HEK293 (cell line): Measurements from ENCODE around the gene BRD3OS.

ENCODE experiments used
- CTCF ChIA-PET: fragments of 350-600 bp; formaldehyde crosslinking; extraction: SDS; loops from one replicate; lab custom pipeline; 2021; ENCODE audit warnings: antibody characterized with exemption; lab: Yijun Ruan, JAX
- POLR2A ChIA-PET: fragments of 300-600 bp; formaldehyde crosslinking; extraction: SDS; loops from one replicate; lab custom pipeline; 2020; ENCODE audit warnings: antibody characterized with exemption, inconsistent platforms; lab: Yijun Ruan, JAX
- H3K27ac ChIP-seq: fragments of 200-500 bp; sonication (Bioruptor generic); 2 replicates; pipeline ENCODE4 v1.5.1; 2014; ENCODE audit warnings: low read depth, low read length, control low read depth, inconsistent platforms; ENCODE audit errors: extremely low read depth
- H3K36me3 ChIP-seq, 2 experiments: fragments of 200-500 bp in 1 of 2; sonication (Bioruptor generic) in 1 of 2; 1 replicate in 1 of 2; 2 replicates in 1 of 2; pipeline ENCODE4 v1.5.1; 2014 to 2017; ENCODE audit warnings: inconsistent platforms in 2 of 2, low read length in 2 of 2; ENCODE audit not compliant: control insufficient read depth in 2 of 2, insufficient read depth in 1 of 2
- H3K4me1 ChIP-seq: fragments of 200-500 bp; sonication (Bioruptor generic); 2 replicates; pipeline ENCODE4 v1.5.1; 2014; ENCODE audit warnings: mild to moderate bottlenecking, low read length, inconsistent platforms; ENCODE audit not compliant: control insufficient read depth, insufficient read depth
- H3K4me3 ChIP-seq: 2 replicates; pipeline ENCODE4 v1.5.1; 2011; ENCODE audit warnings: low read depth, mild to moderate bottlenecking, control low read depth, low read length, moderate library complexity
- H3K9me3 ChIP-seq: fragments of 200-500 bp; sonication (Bioruptor generic); 2 replicates; pipeline ENCODE4 v1.5.1; 2014; ENCODE audit warnings: low read depth, low read length, inconsistent platforms; ENCODE audit not compliant: control insufficient read depth, insufficient read depth
- HOXC10 ChIP-seq: sonication (generic); formaldehyde crosslinking; IDR thresholded peaks from 2 replicates; pipeline ENCODE4 v1.8.1; 2023; ENCODE audit warnings: mild to moderate bottlenecking, missing genetic modification reagents
- KLF1 ChIP-seq: fragments of 450-650 bp; formaldehyde crosslinking; IDR thresholded peaks from 2 replicates; pipeline ENCODE4 v1.5.1; 2016; ENCODE audit warnings: missing biosample characterization, missing genetic modification characterization
- KLF9 ChIP-seq: fragments of 450-650 bp; formaldehyde crosslinking; IDR thresholded peaks from 2 replicates; pipeline ENCODE4 v1.5.1; 2016; ENCODE audit warnings: missing biosample characterization, missing genetic modification characterization, low read depth
- TCF7L2 ChIP-seq: IDR thresholded peaks from 2 replicates; pipeline ENCODE4 v1.6.1; 2011; ENCODE audit warnings: low read depth, mild to moderate bottlenecking, inconsistent platforms, low read length, moderate library complexity, borderline replicate concordance
- YY1 ChIP-seq: fragments of 450-650 bp; formaldehyde crosslinking; IDR thresholded peaks from 2 replicates; pipeline ENCODE4 v1.5.1; 2018; ENCODE audit warnings: missing biosample characterization, missing genetic modification characterization
- YY2 ChIP-seq: fragments of 450-650 bp; formaldehyde crosslinking; IDR thresholded peaks from 2 replicates; pipeline ENCODE4 v1.5.1; 2016; ENCODE audit warnings: missing biosample characterization, missing genetic modification characterization
- ZBTB1 ChIP-seq: fragments of 450-650 bp; formaldehyde crosslinking; IDR thresholded peaks from 2 replicates; pipeline ENCODE4 v1.5.1; 2016; ENCODE audit warnings: missing biosample characterization, missing genetic modification characterization
- ZBTB48 ChIP-seq: fragments of 450-650 bp; formaldehyde crosslinking; IDR thresholded peaks from 2 replicates; pipeline ENCODE4 v1.5.1; 2016; ENCODE audit warnings: missing biosample characterization, missing genetic modification characterization
- ZNF146 ChIP-seq: fragments of 450-650 bp; formaldehyde crosslinking; IDR thresholded peaks from 2 replicates; pipeline ENCODE4 v1.5.1; 2016; ENCODE audit warnings: missing biosample characterization, missing genetic modification characterization
- ZNF302 ChIP-seq: fragments of 450-650 bp; formaldehyde crosslinking; IDR thresholded peaks from 2 replicates; pipeline ENCODE4 v1.5.1; 2016; ENCODE audit warnings: missing biosample characterization, missing genetic modification characterization, low read depth
- ZNF354C ChIP-seq: fragments of 450-650 bp; formaldehyde crosslinking; IDR thresholded peaks from 2 replicates; pipeline ENCODE4 v1.5.1; 2016; ENCODE audit warnings: missing biosample characterization, missing genetic modification characterization, low read depth, borderline replicate concordance
- ZNF571 ChIP-seq: fragments of 450-650 bp; formaldehyde crosslinking; IDR thresholded peaks from 2 replicates; pipeline ENCODE4 v1.5.0; 2017; ENCODE audit warnings: missing biosample characterization, missing genetic modification characterization
- ZNF626 ChIP-seq: fragments of 450-650 bp; sonication (Bioruptor Pico); formaldehyde crosslinking; IDR thresholded peaks from 2 replicates; pipeline ENCODE4 v1.5.1; 2018; ENCODE audit warnings: missing biosample characterization, missing genetic modification characterization, inconsistent platforms
- ZSCAN23 ChIP-seq: fragments of 450-650 bp; formaldehyde crosslinking; IDR thresholded peaks from 2 replicates; pipeline ENCODE4 v1.5.1; 2016; ENCODE audit warnings: missing biosample characterization, missing genetic modification characterization
- TF ChIP-seq, protein P1 (sequence below): fragments of 450-650 bp; formaldehyde crosslinking; IDR thresholded peaks from 2 replicates; pipeline ENCODE4 v1.5.1; 2016; ENCODE audit warnings: missing biosample characterization, missing genetic modification characterization
- TF ChIP-seq, protein P2 (sequence below): fragments of 450-650 bp; formaldehyde crosslinking; optimal IDR thresholded peaks from 2 replicates; pipeline ENCODE3; 2016; ENCODE audit warnings: missing biosample characterization, mild to moderate bottlenecking, missing genetic modification characterization
- TF ChIP-seq, protein P3 (sequence below): fragments of 450-650 bp; formaldehyde crosslinking; IDR thresholded peaks from 2 replicates; pipeline ENCODE4 v1.5.1; 2017; ENCODE audit warnings: missing biosample characterization, missing genetic modification characterization
- TF ChIP-seq, protein P4 (sequence below): fragments of 450-650 bp; formaldehyde crosslinking; IDR thresholded peaks from 2 replicates; pipeline ENCODE4 v1.5.1; 2016; ENCODE audit warnings: missing biosample characterization, missing genetic modification characterization
- TF ChIP-seq, protein P5 (sequence below): fragments of 450-650 bp; formaldehyde crosslinking; IDR thresholded peaks from 2 replicates; pipeline ENCODE4 v1.5.1; 2016; ENCODE audit warnings: missing biosample characterization, missing genetic modification characterization, borderline replicate concordance
- TF ChIP-seq, protein P6 (sequence below): fragments of 450-650 bp; formaldehyde crosslinking; IDR thresholded peaks from 2 replicates; pipeline ENCODE4 v1.5.1; 2016; ENCODE audit warnings: missing biosample characterization, missing genetic modification characterization, borderline replicate concordance
- TF ChIP-seq, protein P7 (sequence below): fragments of 450-650 bp; formaldehyde crosslinking; IDR thresholded peaks from 2 replicates; pipeline ENCODE4 v1.5.1; 2016; ENCODE audit warnings: missing biosample characterization, missing genetic modification characterization

Gene BRD3OS

DNA sequence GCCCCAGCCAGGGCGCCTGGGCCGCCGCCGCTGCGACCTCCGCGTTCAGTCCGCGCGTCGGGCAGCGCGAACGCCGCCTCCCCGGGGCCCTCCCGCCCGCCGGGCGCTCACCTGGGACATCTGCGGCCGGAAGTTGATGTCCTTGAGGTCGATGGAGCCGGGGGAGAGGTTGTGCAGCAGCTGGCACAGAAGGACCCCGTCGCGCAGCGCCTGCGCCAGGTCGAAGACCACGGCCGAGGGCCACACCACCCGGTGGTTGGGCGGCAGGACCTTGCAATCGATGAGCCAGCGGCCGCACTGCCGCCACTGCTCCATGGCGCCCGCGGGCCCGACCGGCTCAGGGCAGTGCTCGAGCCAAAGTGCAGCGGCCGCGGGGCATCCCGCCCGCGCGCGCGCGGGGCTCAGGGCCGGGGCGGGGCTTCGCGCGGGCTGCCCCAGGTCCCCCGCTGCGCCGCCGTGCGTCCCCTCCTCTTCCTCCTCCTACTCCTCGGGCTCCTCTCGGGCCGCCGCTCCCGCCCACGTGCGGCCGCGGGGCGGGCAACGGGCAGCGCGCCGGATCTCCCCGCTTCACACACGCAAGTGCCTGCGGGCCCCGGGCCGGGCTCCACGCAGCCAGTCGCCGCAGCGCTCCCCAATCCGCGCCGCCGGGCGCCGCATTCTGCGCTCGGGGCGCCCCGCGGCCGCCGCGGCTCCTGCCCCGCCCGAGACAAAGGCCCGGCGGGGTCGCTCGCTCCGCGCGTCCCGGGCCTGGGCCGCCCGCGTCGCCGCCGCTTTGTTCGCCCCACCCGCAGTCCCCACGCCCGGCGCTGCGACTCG lies 33.1 kb upstream of the BRD3OS start, which contains the start of gene VAV2:
VAV2 (minus strand) TSS at position 361 of the 816 bp plus-strand sequence; CDS start at position 315, 46 bp downstream.
- H3K9me3 ChIP-seq, result no peaks in the 10 kb centered on the region
- H3K27ac ChIP-seq, result peak within 1 kb of the TSS; percentile 71; the same call in 1 of the 2 replicates
- no peaks in the 10 kb centered on the region for H3K36me3 ChIP-seq
- CTCF ChIA-PET, result interaction anchor here (0.6 to 5.4 kb wide), 3 partner anchors 199 to 818 kb away, joined by 3 to 200 read pairs (median 136); no protein-coding TSS in a partner anchor
- POLR2A ChIA-PET, result interaction anchor here (1.9 kb wide), 1 partner anchor 210 kb away, joined by 14 read pairs; no protein-coding TSS in a partner anchor
- H3K4me3 ChIP-seq, result peak within 1 kb of the TSS; percentile 74
- peaks cover 8% of the 10 kb centered on the region; the same call in 1 of the 2 replicates for H3K4me1 ChIP-seq
- TF ChIP-seq, protein P1, sequence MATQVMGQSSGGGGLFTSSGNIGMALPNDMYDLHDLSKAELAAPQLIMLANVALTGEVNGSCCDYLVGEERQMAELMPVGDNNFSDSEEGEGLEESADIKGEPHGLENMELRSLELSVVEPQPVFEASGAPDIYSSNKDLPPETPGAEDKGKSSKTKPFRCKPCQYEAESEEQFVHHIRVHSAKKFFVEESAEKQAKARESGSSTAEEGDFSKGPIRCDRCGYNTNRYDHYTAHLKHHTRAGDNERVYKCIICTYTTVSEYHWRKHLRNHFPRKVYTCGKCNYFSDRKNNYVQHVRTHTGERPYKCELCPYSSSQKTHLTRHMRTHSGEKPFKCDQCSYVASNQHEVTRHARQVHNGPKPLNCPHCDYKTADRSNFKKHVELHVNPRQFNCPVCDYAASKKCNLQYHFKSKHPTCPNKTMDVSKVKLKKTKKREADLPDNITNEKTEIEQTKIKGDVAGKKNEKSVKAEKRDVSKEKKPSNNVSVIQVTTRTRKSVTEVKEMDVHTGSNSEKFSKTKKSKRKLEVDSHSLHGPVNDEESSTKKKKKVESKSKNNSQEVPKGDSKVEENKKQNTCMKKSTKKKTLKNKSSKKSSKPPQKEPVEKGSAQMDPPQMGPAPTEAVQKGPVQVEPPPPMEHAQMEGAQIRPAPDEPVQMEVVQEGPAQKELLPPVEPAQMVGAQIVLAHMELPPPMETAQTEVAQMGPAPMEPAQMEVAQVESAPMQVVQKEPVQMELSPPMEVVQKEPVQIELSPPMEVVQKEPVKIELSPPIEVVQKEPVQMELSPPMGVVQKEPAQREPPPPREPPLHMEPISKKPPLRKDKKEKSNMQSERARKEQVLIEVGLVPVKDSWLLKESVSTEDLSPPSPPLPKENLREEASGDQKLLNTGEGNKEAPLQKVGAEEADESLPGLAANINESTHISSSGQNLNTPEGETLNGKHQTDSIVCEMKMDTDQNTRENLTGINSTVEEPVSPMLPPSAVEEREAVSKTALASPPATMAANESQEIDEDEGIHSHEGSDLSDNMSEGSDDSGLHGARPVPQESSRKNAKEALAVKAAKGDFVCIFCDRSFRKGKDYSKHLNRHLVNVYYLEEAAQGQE (tag by site-specific recombination), result no peak
- TF ChIP-seq KLF1 (tag by site-specific recombination), result no peak
- TF ChIP-seq, protein P2, sequence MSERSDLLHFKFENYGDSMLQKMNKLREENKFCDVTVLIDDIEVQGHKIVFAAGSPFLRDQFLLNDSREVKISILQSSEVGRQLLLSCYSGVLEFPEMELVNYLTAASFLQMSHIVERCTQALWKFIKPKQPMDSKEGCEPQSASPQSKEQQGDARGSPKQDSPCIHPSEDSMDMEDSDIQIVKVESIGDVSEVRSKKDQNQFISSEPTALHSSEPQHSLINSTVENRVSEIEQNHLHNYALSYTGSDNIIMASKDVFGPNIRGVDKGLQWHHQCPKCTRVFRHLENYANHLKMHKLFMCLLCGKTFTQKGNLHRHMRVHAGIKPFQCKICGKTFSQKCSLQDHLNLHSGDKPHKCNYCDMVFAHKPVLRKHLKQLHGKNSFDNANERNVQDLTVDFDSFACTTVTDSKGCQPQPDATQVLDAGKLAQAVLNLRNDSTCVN (tag by site-specific recombination), result peak; percentile 64
- TF ChIP-seq ZBTB48 (tag by site-specific recombination), result no peak
- TF ChIP-seq, protein P3, sequence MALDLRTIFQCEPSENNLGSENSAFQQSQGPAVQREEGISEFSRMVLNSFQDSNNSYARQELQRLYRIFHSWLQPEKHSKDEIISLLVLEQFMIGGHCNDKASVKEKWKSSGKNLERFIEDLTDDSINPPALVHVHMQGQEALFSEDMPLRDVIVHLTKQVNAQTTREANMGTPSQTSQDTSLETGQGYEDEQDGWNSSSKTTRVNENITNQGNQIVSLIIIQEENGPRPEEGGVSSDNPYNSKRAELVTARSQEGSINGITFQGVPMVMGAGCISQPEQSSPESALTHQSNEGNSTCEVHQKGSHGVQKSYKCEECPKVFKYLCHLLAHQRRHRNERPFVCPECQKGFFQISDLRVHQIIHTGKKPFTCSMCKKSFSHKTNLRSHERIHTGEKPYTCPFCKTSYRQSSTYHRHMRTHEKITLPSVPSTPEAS (tag by site-specific recombination), result no peak
- TF ChIP-seq, protein P4, sequence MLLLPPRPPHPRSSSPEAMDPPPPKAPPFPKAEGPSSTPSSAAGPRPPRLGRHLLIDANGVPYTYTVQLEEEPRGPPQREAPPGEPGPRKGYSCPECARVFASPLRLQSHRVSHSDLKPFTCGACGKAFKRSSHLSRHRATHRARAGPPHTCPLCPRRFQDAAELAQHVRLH, result no peak
- TF ChIP-seq TCF7L2, result no peak
- TF ChIP-seq ZNF354C (tag by site-specific recombination), result no peak
- TF ChIP-seq, protein P5, sequence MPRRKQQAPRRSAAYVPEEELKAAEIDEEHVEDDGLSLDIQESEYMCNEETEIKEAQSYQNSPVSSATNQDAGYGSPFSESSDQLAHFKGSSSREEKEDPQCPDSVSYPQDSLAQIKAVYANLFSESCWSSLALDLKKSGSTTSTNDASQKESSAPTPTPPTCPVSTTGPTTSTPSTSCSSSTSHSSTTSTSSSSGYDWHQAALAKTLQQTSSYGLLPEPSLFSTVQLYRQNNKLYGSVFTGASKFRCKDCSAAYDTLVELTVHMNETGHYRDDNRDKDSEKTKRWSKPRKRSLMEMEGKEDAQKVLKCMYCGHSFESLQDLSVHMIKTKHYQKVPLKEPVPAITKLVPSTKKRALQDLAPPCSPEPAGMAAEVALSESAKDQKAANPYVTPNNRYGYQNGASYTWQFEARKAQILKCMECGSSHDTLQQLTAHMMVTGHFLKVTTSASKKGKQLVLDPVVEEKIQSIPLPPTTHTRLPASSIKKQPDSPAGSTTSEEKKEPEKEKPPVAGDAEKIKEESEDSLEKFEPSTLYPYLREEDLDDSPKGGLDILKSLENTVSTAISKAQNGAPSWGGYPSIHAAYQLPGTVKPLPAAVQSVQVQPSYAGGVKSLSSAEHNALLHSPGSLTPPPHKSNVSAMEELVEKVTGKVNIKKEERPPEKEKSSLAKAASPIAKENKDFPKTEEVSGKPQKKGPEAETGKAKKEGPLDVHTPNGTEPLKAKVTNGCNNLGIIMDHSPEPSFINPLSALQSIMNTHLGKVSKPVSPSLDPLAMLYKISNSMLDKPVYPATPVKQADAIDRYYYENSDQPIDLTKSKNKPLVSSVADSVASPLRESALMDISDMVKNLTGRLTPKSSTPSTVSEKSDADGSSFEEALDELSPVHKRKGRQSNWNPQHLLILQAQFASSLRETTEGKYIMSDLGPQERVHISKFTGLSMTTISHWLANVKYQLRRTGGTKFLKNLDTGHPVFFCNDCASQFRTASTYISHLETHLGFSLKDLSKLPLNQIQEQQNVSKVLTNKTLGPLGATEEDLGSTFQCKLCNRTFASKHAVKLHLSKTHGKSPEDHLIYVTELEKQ (tag by site-specific recombination), result no peak
- no peak for TF ChIP-seq ZNF302 (tag by site-specific recombination)
- no peak for TF ChIP-seq KLF9 (tag by site-specific recombination)
- no peak for TF ChIP-seq ZBTB1 (tag by site-specific recombination)
- no peak for TF ChIP-seq ZNF626
- TF ChIP-seq, protein P6, sequence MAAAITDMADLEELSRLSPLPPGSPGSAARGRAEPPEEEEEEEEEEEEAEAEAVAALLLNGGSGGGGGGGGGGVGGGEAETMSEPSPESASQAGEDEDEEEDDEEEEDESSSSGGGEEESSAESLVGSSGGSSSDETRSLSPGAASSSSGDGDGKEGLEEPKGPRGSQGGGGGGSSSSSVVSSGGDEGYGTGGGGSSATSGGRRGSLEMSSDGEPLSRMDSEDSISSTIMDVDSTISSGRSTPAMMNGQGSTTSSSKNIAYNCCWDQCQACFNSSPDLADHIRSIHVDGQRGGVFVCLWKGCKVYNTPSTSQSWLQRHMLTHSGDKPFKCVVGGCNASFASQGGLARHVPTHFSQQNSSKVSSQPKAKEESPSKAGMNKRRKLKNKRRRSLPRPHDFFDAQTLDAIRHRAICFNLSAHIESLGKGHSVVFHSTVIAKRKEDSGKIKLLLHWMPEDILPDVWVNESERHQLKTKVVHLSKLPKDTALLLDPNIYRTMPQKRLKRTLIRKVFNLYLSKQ (tag by site-specific recombination), result no peak
- TF ChIP-seq HOXC10 (CRISPR knock-in tag), result no peak
- TF ChIP-seq YY2, result no peak
- no peak for TF ChIP-seq ZSCAN23 (tag by site-specific recombination)
- no peak for TF ChIP-seq ZNF146 (tag by site-specific recombination)
- TF ChIP-seq ZNF571 (tag by site-specific recombination), result no peak
- TF ChIP-seq YY1 (tag by site-specific recombination), result 0 out of 2 replicates have a peak, but pooled peaks have one; percentile 32
- TF ChIP-seq, protein P7, sequence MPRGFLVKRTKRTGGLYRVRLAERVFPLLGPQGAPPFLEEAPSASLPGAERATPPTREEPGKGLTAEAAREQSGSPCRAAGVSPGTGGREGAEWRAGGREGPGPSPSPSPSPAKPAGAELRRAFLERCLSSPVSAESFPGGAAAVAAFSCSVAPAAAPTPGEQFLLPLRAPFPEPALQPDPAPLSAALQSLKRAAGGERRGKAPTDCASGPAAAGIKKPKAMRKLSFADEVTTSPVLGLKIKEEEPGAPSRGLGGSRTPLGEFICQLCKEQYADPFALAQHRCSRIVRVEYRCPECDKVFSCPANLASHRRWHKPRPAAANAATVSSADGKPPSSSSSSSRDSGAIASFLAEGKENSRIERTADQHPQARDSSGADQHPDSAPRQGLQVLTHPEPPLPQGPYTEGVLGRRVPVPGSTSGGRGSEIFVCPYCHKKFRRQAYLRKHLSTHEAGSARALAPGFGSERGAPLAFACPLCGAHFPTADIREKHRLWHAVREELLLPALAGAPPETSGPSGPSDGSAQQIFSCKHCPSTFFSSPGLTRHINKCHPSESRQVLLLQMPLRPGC (tag by site-specific recombination), result no peak
